Measurements from ENCODE around the gene CNTN5.

Gene CNTN5

GRCh38 chr11:99987821-99988470, 967.2 kb downstream of the CNTN5 start:
- no peak for DNase-seq

- no peak for DNase-seq
Observed at GRCh38 chr11:99988471-99988837, 967.7 kb downstream of the CNTN5 start.

GRCh38 chr11:100003985-100004384, 983.2 kb downstream of the CNTN5 start:
- DNase-seq: no peak

- no peak for DNase-seq
Observed at GRCh38 chr11:100004541-100004940, 983.8 kb downstream of the CNTN5 start.

GRCh38 chr11:100008417-100008816, 987.7 kb downstream of the CNTN5 start:
- DNase-seq: no peak

- DNase-seq: no peak
Observed at GRCh38 chr11:100009728-100010127, 989.0 kb downstream of the CNTN5 start.

- DNase-seq: no peak
Observed at GRCh38 chr11:100010393-100010792, 989.6 kb downstream of the CNTN5 start.

GRCh38 chr11:100011697-100012096, 990.9 kb downstream of the CNTN5 start:
- no peak for DNase-seq

GRCh38 chr11:100013011-100013410, 992.3 kb downstream of the CNTN5 start:
- no peak for DNase-seq

- DNase-seq: no peak
Observed at GRCh38 chr11:100031973-100032372, 1011.2 kb downstream of the CNTN5 start.

GRCh38 chr11:100061006-100061405, 1040.3 kb downstream of the CNTN5 start:
- no peak for DNase-seq

- DNase-seq: no peak
Observed at GRCh38 chr11:100066399-100066798, 1045.7 kb downstream of the CNTN5 start.

GRCh38 chr11:100068116-100068515, 1047.4 kb downstream of the CNTN5 start:
- no peak for DNase-seq

- no peak for DNase-seq
Observed at GRCh38 chr11:100072131-100072530, 1051.4 kb downstream of the CNTN5 start.

- DNase-seq: no peak
Observed at GRCh38 chr11:100080381-100080780, 1059.6 kb downstream of the CNTN5 start.

GRCh38 chr11:100080821-100081220, 1060.1 kb downstream of the CNTN5 start:
- DNase-seq: no peak

GRCh38 chr11:100093698-100094097, 1072.9 kb downstream of the CNTN5 start:
- no peak for DNase-seq

- no peak for DNase-seq
Observed at GRCh38 chr11:100094121-100094865, 1073.5 kb downstream of the CNTN5 start.

GRCh38 chr11:100095809-100096208, 1075.1 kb downstream of the CNTN5 start:
- DNase-seq: no peak

- no peak for DNase-seq
Observed at GRCh38 chr11:100098560-100098959, 1077.8 kb downstream of the CNTN5 start.

- no peak for DNase-seq
Observed at GRCh38 chr11:100105255-100105981, 1084.7 kb downstream of the CNTN5 start.

GRCh38 chr11:100105982-100106358, 1085.2 kb downstream of the CNTN5 start:
- no peak for DNase-seq

GRCh38 chr11:100119176-100119575, 1098.4 kb downstream of the CNTN5 start:
- DNase-seq: no peak

GRCh38 chr11:100133114-100133513, 1112.4 kb downstream of the CNTN5 start:
- DNase-seq: no peak

All from NCI-H2227 treated with DMSO at 0.1 percent for 48 hours (cell line).